LNCaP clone FGC (cell line): ENCODE measurements around the gene WFIKKN2.

Source experiments
- DNase-seq: peaks from one replicate; pipeline ENCODE4 v3.0.0-alpha.2; 2011; ENCODE audit warnings: low read depth
- H3K4me3 ChIP-seq: 2 replicates; pipeline ENCODE4 v1.5.1; 2011; ENCODE audit warnings: mild to moderate bottlenecking, low read depth, low read length, control low read depth
- CTCF ChIP-seq: IDR thresholded peaks from 2 replicates; pipeline ENCODE4 v1.5.1; 2012; ENCODE audit warnings: mild to moderate bottlenecking; ENCODE audit not compliant: control insufficient read depth, insufficient read depth; ENCODE audit errors: extremely low read depth

Gene WFIKKN2

GRCh38 chr17:50861334-50861676, 25.9 kb downstream of the WFIKKN2 start:
- no peak for DNase-seq
- H3K4me3 ChIP-seq, result no peak overlapping the region
- no peak for TF ChIP-seq CTCF

DNA sequence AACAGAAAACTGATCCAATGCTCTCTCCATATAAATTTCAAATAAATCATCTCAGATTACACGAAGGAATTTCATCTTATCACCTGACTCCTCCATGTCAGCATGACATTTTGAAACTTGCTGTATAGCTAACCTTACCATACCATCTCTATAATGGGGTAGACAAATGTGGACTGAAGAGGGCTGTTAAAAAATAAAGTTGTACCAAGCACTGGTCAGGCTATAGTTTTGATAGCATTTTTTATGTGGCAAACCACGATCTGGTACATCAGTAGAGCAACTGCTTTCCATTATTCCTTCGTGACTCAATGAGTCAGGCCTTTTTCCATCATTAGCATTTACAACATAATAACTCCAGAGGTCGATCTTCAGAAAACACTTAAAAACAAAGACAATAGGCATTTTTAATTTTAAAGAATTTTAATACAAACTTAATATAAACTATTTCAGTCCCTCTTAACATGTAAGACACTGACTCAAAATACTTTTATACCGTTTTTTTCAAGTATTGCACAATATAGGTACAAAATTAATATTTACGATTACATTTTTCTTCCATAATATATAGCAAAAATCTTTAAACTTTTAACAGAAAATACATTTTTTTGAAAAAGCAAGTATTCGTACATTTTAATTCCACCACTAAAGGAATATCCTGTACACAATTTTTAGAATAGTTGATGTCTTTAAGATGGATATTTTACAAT, 26.6 kb downstream of the WFIKKN2 start:
- no peak for DNase-seq
- no peak overlapping the region for H3K4me3 ChIP-seq
- TF ChIP-seq CTCF, result no peak

DNA sequence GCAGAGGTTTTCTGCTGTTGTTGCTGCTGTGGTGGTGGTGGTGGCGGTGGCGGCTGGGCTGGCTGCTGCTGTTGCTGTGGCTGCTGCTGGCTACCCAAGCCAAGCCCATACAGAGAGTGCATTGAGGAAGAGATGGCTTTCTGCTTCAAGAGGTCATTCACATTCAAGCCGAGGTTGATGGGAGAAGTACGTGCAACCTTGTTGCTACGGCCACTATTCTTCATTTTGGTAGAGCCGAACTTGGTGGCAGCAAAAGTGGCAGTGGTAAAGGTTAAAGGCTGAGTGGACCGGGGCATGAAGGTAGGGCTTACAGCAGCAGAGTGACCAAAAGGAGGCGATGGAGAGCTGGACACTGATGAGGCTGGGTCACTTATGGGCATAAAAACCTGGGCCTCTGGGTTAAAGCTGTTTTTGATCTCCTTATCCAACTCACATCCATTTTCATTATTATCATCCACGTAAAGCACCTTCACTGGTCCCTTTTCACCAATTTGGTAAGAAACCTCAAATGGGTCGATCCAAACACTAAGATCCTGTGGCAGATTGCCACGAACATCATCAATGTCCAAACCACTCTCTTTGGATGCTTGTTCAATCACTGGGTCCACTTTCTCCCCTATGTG, 27.9 kb downstream of the WFIKKN2 start:
- no peak for DNase-seq
- TF ChIP-seq CTCF, result peak; percentile 66
- peak overlapping the region; percentile 92 for H3K4me3 ChIP-seq

DNA sequence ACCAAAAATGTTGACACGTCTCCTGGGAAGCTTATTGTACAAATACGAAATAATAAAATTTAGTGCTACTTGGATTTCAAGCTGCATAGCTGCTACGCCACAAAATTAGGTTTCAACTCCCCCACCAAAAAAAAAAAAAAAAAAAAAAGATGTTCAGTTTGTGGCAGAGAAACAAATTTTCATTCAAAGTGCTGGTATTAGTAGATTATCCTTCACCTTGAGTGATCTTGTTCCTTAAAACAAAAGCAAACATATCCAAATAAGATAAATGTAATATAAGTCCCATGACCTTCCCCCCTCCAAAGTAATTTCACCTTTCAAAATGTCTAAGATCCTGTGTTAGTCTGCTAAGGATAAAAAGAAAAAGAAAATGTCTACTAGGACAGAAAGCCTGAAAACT, 28.5 kb downstream of the WFIKKN2 start:
- peak overlapping the region; percentile 92 for H3K4me3 ChIP-seq
- DNase-seq, result no peak
- TF ChIP-seq CTCF, result no peak

GRCh38 chr17:50864747-50865059, 29.3 kb downstream of the WFIKKN2 start:
- H3K4me3 ChIP-seq, result peak overlapping the region; percentile 92
- no peak for TF ChIP-seq CTCF
- DNase-seq, result no peak

DNA sequence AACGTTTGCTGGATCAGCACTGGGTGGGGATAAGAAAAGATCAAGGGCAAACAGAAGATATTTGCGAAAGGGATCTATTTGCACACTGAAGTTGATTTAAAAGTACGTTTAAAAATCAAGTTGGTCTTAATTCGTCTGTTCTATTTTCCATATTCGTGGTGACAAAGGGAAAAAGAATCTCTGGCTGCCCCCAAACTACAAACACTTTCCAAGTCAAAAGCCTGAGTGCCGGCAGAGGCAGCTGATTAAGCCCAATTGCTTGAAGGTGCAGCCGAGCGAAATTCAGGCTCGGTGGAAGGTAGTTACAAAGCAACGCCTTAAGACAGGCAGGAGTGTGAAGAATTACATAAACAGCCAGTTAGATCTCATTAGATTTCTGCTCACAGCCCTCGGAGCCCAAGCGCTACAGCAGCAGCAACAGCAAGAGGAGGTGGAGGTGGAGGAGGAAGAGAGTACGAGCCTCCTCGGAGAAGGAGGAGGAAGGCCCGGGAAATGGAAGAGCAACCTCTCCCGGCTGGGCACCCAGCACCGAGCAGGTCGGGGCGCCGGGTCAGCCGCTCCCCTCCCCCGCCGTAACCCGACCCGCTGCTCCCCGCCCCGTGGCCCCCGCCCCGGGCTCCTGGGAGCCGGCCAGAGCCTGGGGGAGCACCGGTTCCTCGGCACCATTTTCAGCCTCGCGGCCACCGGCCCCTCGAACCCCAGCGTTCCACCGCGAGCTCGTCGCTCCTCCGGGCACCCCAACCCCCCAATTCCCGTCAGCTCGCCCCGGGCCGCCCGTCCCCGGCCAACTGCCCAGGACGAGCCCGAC, 29.9 kb downstream of the WFIKKN2 start:
- TF ChIP-seq CTCF, result no peak

More for the DNA sequence above, 29.9 kb downstream of the WFIKKN2 start:
- peak overlapping the region; percentile 92 for H3K4me3 ChIP-seq
- DNase-seq, result no peak
